BE2C (cell line): Measurements from ENCODE around the gene CDC42BPG.

Experiments
- DNase-seq: peaks from one replicate; pipeline ENCODE4 v3.0.0-alpha.2; 2020
- H3K27me3 ChIP-seq: fragments of 250-450 bp; sonication (Bioruptor Pico); 2 replicates; pipeline ENCODE4 v1.5.1; 2020; ENCODE audit warnings: mild to moderate bottlenecking
- H3K36me3 ChIP-seq: fragments of 250-450 bp; sonication (Bioruptor Pico); 2 replicates; pipeline ENCODE4 v1.5.1; 2020; ENCODE audit warnings: mild to moderate bottlenecking
- H3K4me1 ChIP-seq: fragments of 250-450 bp; sonication (Bioruptor Pico); 2 replicates; pipeline ENCODE4 v1.5.1; 2020
- H3K4me3 ChIP-seq: 2 replicates; pipeline ENCODE4 v1.5.1; 2011; ENCODE audit warnings: low read depth, low read length
- H3K9me3 ChIP-seq: fragments of 250-450 bp; sonication (Bioruptor Pico); 2 replicates; pipeline ENCODE4 v1.5.1; 2020
- TF ChIP-seq, protein P1 (sequence below): IDR thresholded peaks from 2 replicates; pipeline ENCODE4 v1.5.1; 2012; ENCODE audit warnings: mild to moderate bottlenecking, low read depth, low read length

CDC42BPG gene

DNA sequence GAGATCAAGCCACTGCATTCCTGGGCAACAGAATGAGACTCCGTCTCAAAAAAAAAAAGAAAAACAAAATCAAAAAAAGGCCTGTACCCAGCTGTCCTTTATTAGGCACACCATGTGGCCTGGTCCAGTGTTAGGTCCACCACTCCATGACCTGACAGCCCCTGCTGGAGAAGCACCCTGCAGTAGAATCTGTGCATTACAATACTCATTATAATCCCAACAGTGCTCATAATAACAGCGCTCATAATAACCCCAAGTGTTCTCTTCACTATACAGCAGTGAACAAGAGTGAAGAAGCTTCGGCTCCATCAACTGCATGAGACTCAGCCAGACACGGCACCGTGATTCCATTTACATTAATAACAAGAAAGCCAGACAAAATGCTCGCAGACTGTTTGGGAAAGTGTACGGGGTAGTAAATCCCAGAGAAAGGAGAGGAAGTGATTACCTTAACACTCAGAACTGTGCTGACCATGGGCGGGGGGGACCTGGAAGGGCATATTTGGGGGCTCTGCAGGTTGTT is 42.8 kb upstream of the CDC42BPG start:
- peaks cover 3% of the 10 kb centered on the region for H3K4me1 ChIP-seq
- H3K27me3 ChIP-seq: no peaks in the 10 kb centered on the region
- H3K9me3 ChIP-seq: no peaks in the 10 kb centered on the region
- TF ChIP-seq, protein P1, sequence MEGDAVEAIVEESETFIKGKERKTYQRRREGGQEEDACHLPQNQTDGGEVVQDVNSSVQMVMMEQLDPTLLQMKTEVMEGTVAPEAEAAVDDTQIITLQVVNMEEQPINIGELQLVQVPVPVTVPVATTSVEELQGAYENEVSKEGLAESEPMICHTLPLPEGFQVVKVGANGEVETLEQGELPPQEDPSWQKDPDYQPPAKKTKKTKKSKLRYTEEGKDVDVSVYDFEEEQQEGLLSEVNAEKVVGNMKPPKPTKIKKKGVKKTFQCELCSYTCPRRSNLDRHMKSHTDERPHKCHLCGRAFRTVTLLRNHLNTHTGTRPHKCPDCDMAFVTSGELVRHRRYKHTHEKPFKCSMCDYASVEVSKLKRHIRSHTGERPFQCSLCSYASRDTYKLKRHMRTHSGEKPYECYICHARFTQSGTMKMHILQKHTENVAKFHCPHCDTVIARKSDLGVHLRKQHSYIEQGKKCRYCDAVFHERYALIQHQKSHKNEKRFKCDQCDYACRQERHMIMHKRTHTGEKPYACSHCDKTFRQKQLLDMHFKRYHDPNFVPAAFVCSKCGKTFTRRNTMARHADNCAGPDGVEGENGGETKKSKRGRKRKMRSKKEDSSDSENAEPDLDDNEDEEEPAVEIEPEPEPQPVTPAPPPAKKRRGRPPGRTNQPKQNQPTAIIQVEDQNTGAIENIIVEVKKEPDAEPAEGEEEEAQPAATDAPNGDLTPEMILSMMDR: 0 out of 2 replicates have a peak, but pooled peaks have one; percentile 7
- H3K4me3 ChIP-seq: no peak overlapping the region
- DNase-seq: no peak
- H3K36me3 ChIP-seq: no peaks in the 10 kb centered on the region

DNA sequence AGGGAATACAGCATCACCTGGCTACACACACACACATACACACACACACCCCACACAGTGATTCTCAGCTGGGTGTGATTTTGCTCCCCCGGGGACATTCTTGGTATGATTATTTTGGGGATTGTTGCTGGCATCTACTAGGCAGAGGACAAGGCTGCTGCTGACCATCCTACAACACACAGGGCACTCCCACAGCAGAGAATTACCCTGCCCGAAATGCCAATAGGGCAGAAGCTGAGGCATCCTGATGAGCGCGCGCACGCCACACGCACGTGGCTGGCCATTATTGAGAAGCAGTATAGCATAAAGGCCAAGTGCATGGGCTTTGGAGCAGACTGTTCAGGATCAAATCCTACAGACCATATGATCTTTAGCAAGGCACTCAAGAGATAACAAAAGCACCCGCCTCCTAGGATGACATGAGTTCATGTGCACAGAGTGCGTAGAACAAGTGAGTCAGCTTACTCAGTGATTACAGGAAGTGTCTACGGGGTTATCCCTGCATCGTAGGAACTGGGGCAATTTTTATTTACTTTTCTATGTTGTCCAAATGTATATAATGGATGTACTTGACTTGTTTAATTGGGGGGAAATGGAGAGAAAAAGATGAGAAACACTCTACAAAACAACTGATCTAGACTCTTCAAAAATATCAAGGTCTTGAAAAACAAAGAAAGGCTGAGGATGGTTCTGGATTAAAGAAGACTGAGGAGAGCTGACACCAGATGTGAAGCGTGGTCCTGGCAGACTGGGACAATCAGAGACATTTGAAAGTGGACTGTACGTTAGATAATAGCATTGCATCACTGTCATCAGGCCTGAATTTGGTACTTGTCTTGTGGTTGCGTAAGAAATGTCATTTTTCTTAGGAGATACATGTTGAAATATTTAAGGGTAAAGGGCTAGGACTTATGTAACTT is 41.2 kb upstream of the CDC42BPG start:
- no peak for DNase-seq
- Histone ChIP-seq H3K4me3 (no peak overlapping the region), H3K36me3 (no peaks in the 10 kb centered on the region), H3K4me1 (peaks cover 3% of the 10 kb centered on the region), H3K27me3 (no peaks in the 10 kb centered on the region), H3K9me3 (no peaks in the 10 kb centered on the region)
- TF ChIP-seq, protein P1: no peak

DNA sequence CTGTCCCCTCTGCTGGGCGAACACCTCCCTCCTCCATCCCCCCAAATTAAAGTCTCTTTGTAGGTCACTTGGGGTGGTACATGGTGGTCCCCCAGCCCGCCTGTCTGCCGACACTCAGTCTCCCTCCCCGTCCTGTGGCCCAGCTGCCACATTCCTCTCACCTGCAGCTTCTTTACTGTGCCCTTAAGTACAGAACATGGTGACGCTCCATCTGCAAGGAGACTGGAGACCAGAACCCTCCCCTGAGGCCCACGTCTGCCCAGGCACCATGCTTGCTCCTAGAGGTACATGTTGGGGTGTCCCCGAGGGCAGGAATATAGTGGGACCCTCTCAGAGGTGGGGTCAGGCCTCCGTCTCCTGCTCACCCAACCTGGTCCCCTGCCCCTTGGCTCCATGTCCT is 39.6 kb upstream of the CDC42BPG start:
- H3K36me3 ChIP-seq: no peaks in the 10 kb centered on the region
- H3K4me1 ChIP-seq: peaks cover 3% of the 10 kb centered on the region
- TF ChIP-seq, protein P1: no peak
- no peak overlapping the region for H3K4me3 ChIP-seq
- DNase-seq: no peak
- no peaks in the 10 kb centered on the region for H3K9me3 ChIP-seq
- H3K27me3 ChIP-seq: no peaks in the 10 kb centered on the region

DNA sequence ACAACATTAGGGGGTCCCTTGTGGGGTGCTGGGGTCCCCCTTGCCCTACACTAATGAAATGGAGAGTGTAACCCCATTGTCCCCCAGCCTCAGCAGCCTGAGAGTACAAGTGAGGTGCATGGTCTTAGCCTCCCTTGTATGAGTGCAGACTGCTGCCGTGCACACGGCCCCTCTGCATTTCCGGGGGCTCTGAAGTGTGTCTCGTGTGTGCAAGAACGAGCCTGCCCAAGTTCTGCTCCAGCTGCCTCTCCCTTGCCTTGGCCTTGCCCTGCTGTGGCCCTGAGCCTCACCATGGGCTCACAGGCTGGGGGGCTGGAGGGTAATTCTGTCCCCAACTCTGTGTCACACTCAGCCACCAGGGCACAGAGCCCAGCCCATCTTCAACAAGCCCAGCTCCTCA is 39.1 kb upstream of the CDC42BPG start:
- no peak for DNase-seq
- Histone ChIP-seq H3K36me3 (no peaks in the 10 kb centered on the region), H3K9me3 (no peaks in the 10 kb centered on the region), H3K4me1 (peaks cover 3% of the 10 kb centered on the region), H3K27me3 (no peaks in the 10 kb centered on the region), H3K4me3 (no peak overlapping the region)
- TF ChIP-seq, protein P1: no peak

DNA sequence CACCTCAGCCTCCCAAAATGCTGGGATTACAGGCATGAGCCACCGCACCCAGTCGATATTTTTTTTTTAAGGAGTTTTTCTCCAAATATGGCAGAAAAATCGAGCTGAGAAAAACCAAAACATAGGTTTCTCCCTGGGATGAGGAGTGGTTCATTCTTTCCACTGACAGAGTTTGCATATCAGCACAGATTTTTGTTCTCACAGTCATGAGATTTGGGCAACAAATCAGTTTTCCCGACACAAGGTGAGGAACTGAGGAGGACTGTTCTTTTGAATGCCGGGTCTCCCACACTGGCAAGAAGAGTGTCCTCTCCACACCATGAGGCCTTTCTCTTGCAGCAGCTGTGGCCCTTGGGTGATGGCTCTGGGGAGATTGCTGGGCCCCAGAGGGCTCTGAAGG is 37.8 kb upstream of the CDC42BPG start:
- Histone ChIP-seq H3K9me3 (no peaks in the 10 kb centered on the region), H3K36me3 (no peaks in the 10 kb centered on the region), H3K4me1 (no peaks in the 10 kb centered on the region; the same call in 1 of the 2 replicates), H3K27me3 (no peaks in the 10 kb centered on the region), H3K4me3 (no peak overlapping the region)
- no peak for DNase-seq
- TF ChIP-seq, protein P1: no peak

DNA sequence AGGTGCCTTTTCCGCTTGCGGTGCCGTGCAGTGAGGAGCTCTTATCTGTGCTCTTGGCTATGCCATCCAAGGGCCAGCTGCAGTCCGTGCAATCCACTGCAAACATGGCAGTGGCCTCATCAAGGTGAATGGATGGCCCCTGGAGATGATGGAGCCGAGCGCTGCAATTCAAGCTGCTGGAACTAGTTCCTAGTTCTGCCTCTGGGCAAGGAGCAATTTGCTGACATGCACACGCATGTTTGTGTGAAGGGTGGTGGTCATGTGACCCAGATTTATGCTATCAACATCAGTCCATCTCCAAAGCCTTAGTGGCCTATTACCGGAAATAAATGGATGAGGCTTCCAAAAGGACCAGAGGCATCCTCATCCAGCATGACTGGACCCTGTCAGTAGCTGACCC is 37.0 kb upstream of the CDC42BPG start:
- DNase-seq: no peak
- Histone ChIP-seq H3K4me1 (no peaks in the 10 kb centered on the region; the same call in 1 of the 2 replicates), H3K27me3 (no peaks in the 10 kb centered on the region), H3K4me3 (no peak overlapping the region), H3K36me3 (no peaks in the 10 kb centered on the region), H3K9me3 (no peaks in the 10 kb centered on the region)
- TF ChIP-seq, protein P1: no peak
